NCI-H2171 treated with DMSO at 0.1 percent for 48 hours (cell line): ENCODE results near the gene RCAN2.
A peak's percentile ranks its signal among the peaks of the same experiment; 100 is the strongest.

Experiments
- DNase-seq: peaks from one replicate; lab custom pipeline; 2025; lab: John Stamatoyannopoulos, UW

RCAN2 gene

GRCh38 chr6:46254331-46254730, 236.9 kb downstream of the RCAN2 start:
- no peak for DNase-seq

- no peak for DNase-seq
Observed at GRCh38 chr6:46251583-46252339, 239.5 kb downstream of the RCAN2 start.

GRCh38 chr6:46248143-46248542, 243.1 kb downstream of the RCAN2 start:
- no peak for DNase-seq

- DNase-seq: no peak
Observed at GRCh38 chr6:46246727-46247126, 244.5 kb downstream of the RCAN2 start.

GRCh38 chr6:46246081-46246480, 245.2 kb downstream of the RCAN2 start:
- no peak for DNase-seq

- no peak for DNase-seq
Observed at GRCh38 chr6:46244670-46245069, 246.6 kb downstream of the RCAN2 start.

- DNase-seq: no peak
Observed at GRCh38 chr6:46243754-46244153, 247.5 kb downstream of the RCAN2 start.

- DNase-seq: no peak
Observed at GRCh38 chr6:46242921-46243320, 248.3 kb downstream of the RCAN2 start.

GRCh38 chr6:46240866-46241565, 250.2 kb downstream of the RCAN2 start:
- DNase-seq: no peak

- DNase-seq: no peak
Observed at GRCh38 chr6:46236752-46237151, 254.5 kb downstream of the RCAN2 start.

GRCh38 chr6:46235242-46235641, 256.0 kb downstream of the RCAN2 start:
- no peak for DNase-seq

- DNase-seq: no peak
Observed at GRCh38 chr6:46234700-46235099, 256.5 kb downstream of the RCAN2 start.

GRCh38 chr6:46234156-46234556, 257.1 kb downstream of the RCAN2 start:
- no peak for DNase-seq

- DNase-seq: no peak
Observed at GRCh38 chr6:46233129-46233528, 258.1 kb downstream of the RCAN2 start.

GRCh38 chr6:46222286-46222685, 269.0 kb downstream of the RCAN2 start:
- DNase-seq: no peak

- DNase-seq: peak; percentile 48
Observed at GRCh38 chr6:46221222-46221793, 269.9 kb downstream of the RCAN2 start.

GRCh38 chr6:46220352-46221221, 270.7 kb downstream of the RCAN2 start:
- no peak for DNase-seq

- no peak for DNase-seq
Observed at GRCh38 chr6:46219661-46220060, 271.6 kb downstream of the RCAN2 start.

GRCh38 chr6:46218457-46218856, 272.8 kb downstream of the RCAN2 start:
- DNase-seq: no peak

GRCh38 chr6:46217671-46218131, 273.5 kb downstream of the RCAN2 start:
- no peak for DNase-seq

- DNase-seq: no peak
Observed at GRCh38 chr6:46216879-46217278, 274.4 kb downstream of the RCAN2 start.

GRCh38 chr6:46215777-46216176, 275.5 kb downstream of the RCAN2 start:
- no peak for DNase-seq
